GM12865 (cell line): Measurements from ENCODE around the gene TMEM245.

ENCODE experiments used
- DNase-seq: peaks from one replicate; pipeline ENCODE4 v3.0.0; 2010; ENCODE audit warnings: low read depth
- H3K4me3 ChIP-seq: 2 replicates; pipeline ENCODE4 v1.5.1; 2011; ENCODE audit warnings: mild to moderate bottlenecking, low read depth, low read length, control low read depth
- TF ChIP-seq, protein P1 (sequence below): IDR thresholded peaks from 2 replicates; pipeline ENCODE4 v1.5.1; 2011; ENCODE audit warnings: low read length, control low read depth, low read depth, inconsistent platforms; ENCODE audit not compliant: insufficient read depth; ENCODE audit errors: missing control alignments

The TMEM245 gene

DNA sequence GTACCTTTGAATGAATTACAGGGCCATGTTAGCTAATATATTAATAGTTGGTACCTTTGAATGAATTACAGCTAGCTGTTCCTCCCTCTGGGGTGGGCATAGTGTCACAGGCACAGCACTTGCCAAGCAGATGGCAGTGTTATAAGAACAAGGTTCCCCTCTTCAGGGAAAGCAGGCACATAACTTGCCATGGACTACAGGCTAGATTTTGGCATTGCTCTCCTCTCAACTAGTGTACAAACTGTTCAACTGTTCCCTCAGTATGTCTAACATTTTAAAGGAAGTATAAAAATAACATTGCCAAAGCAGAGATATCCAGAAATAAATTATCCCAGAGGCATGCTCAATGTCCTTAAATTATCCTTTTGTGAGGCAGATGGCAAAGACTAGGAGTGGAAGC is 151.8 kb downstream of the TMEM245 start:
- no peak overlapping the region for H3K4me3 ChIP-seq
- no peak for DNase-seq
- TF ChIP-seq, protein P1, sequence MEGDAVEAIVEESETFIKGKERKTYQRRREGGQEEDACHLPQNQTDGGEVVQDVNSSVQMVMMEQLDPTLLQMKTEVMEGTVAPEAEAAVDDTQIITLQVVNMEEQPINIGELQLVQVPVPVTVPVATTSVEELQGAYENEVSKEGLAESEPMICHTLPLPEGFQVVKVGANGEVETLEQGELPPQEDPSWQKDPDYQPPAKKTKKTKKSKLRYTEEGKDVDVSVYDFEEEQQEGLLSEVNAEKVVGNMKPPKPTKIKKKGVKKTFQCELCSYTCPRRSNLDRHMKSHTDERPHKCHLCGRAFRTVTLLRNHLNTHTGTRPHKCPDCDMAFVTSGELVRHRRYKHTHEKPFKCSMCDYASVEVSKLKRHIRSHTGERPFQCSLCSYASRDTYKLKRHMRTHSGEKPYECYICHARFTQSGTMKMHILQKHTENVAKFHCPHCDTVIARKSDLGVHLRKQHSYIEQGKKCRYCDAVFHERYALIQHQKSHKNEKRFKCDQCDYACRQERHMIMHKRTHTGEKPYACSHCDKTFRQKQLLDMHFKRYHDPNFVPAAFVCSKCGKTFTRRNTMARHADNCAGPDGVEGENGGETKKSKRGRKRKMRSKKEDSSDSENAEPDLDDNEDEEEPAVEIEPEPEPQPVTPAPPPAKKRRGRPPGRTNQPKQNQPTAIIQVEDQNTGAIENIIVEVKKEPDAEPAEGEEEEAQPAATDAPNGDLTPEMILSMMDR = no peak
